ENCODE measurements around the gene GSAP. TPM values are rescaled to one million over a fixed set of nuclear protein-coding genes. Genes with fewer than 3 reads are reported as not detected.
"Not testable (repeated sequence)": the region's sequence is repeated elsewhere in the genome, so short reads cannot be mapped to it uniquely, and the experiment has no call there.

Gene GSAP
- polyA plus RNA-seq, 1 donor from 2014 or later, result 32.9 TPM

DNA sequence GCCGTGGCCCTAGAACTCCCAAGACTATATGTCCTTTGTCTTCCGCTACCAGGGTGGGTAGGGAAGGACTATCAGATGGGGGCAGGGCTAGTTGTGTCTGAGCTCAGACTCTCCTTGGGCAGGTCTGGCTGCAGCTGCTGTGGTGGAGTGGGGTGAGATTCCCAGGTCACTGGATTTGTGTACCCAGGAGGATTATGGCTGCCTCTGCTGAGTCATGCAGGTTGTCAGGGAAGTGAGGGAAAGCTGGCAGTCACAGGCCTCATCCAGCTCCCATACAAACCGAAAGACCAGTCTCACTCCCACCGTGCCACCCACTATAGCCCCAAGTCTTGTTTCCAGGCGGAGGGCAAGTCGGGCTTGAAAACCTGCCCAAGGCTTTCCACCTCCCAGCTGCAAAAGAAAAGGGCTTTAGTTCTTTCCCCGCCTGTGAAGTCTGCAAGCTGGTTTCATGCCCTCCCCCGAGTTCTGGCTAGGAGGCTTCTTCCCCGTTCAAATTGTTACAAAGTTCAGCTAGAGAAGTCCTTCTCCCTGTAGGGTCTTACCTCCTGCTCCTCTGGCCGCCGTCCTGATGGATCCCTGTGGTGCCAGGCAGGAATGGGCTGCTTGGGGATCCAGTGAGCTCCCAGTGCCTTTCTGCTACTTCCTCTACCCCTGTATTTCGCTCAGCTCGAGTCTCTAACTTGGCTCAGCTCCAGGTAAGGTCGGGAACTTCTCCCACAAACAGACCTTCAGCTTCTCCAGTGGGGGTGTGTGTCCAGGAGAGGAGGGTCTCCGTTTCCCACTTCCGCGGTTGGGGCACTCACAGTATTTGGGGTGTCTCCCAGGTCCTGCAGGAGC lies 109.7 kb downstream of the GSAP start:
- H3K4me1 Mint-ChIP-seq, result peaks cover 0 to 3% (median 0%) of the 10 kb centered on the region in 3 donors
- H3K4me3 Mint-ChIP-seq, result peak overlapping the region in 1 of 4 donors; percentile 28
- H3K36me3 Mint-ChIP-seq, result peaks cover 23% of the 10 kb centered on the region
- H3K9me3 Mint-ChIP-seq, result peaks cover 6 to 28% (median 23%) of the 10 kb centered on the region in 3 donors
- no peaks in the 10 kb centered on the region for H3K27me3 Mint-ChIP-seq
- peak overlapping the region in 2 of 3 donors; percentile 14 to 19 for H3K27ac Mint-ChIP-seq

DNA sequence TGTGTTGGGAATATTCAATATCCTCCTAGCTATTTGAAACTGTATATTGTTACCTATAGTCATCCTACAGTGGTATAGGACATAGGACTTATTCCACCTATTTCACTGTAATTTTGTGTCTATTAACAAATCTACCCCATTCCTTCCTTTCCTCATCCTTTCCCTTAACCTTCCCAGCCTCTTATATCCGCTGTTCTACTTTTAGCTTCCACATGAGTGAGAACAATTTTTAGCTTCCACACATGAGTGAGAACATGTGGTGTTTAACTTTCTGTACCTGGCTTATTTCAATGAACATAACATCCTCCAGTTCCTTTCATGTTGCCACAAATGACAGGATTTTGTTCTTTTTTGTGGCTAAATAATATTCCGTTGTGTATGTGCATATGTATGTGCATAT lies 120.6 kb downstream of the GSAP start:
- no peak overlapping the region for H3K4me3 Mint-ChIP-seq
- H3K36me3 Mint-ChIP-seq, result peaks cover 8% of the 10 kb centered on the region
- no peaks in the 10 kb centered on the region for H3K4me1 Mint-ChIP-seq
- no peak overlapping the region for H3K27ac Mint-ChIP-seq
- no peaks in the 10 kb centered on the region for H3K27me3 Mint-ChIP-seq
- peaks cover 13 to 22% (median 17%) of the 10 kb centered on the region in 3 donors for H3K9me3 Mint-ChIP-seq

DNA sequence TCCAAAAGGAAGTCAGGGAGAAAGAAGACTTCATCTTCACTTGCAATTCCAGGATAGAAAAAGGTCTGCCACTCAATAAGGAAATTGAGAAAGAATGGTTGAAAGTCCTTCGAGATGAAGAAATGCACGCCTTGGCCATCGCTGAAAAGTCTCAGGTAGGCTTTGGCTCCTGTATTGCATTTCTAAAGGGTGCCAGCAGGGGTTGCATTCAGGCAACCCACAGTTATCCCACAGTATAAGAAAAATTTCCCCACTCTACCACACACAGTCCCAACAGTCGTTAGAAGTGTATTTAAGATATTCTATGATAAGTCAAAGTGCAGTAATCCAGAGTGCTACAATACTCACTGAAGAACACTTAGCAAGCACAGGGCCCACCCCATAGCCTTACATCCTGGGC lies 123.1 kb downstream of the GSAP start:
- H3K4me1 Mint-ChIP-seq, result peaks cover 2 to 6% (median 3%) of the 10 kb centered on the region in 3 donors
- no peak overlapping the region for H3K27ac Mint-ChIP-seq
- peaks cover 8 to 12% (median 11%) of the 10 kb centered on the region in 3 donors for H3K9me3 Mint-ChIP-seq
- no peaks in the 10 kb centered on the region for H3K27me3 Mint-ChIP-seq
- no peak overlapping the region for H3K4me3 Mint-ChIP-seq
- peaks cover 11% of the 10 kb centered on the region for H3K36me3 Mint-ChIP-seq

DNA sequence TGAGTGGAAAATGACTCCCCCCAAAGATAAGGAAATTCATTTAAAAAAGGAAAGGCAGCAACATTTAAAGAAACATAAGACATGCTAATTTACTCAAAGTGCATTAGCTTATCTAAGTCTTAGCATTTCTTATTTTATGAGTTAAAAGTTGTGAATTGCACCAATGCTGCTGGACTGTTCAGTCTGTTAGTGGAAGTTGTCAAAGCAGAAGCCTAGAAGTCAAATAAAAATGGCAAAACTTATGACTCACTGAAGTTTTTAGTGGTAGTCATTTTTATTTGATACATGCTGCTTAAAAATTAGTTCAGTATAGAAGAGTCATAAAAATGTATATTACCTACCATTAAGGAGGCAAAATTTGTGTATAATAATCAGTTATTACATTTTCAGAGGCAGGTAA lies 125.7 kb downstream of the GSAP start:
- Mint-ChIP-seq H3K36me3 (peaks cover 19% of the 10 kb centered on the region), H3K27me3 (no peaks in the 10 kb centered on the region), H3K4me3 (no peak overlapping the region), H3K4me1 (peaks cover 2 to 6% (median 3%) of the 10 kb centered on the region in 3 donors), H3K9me3 (peaks cover 0 to 3% (median 2%) of the 10 kb centered on the region in 3 donors), H3K27ac (no peak overlapping the region)

DNA sequence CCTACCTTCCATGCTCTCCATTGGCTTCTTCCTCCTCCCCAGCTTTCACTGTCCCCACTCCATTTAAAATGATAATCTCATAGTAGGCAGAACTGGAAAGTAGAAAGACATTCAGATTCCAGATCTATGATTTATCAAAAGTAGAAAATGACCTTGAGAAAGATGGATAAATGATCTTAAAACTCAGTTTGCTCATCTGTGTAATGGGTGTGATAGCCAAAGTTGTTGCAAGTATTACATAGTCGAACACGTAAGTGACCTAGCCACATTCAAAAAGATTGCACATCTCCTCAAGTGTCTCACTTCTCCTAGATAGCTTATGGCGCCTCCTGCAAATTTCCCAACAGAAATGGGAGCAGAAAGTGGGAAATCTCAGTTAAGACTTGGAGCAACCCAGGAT lies 126.8 kb downstream of the GSAP start:
- Mint-ChIP-seq H3K27me3 (no peaks in the 10 kb centered on the region), H3K36me3 (peaks cover 21% of the 10 kb centered on the region), H3K9me3 (peaks cover 0 to 3% (median 2%) of the 10 kb centered on the region in 3 donors), H3K27ac (no peak overlapping the region), H3K4me3 (no peak overlapping the region), H3K4me1 (peaks cover 2 to 6% (median 3%) of the 10 kb centered on the region in 3 donors)

DNA sequence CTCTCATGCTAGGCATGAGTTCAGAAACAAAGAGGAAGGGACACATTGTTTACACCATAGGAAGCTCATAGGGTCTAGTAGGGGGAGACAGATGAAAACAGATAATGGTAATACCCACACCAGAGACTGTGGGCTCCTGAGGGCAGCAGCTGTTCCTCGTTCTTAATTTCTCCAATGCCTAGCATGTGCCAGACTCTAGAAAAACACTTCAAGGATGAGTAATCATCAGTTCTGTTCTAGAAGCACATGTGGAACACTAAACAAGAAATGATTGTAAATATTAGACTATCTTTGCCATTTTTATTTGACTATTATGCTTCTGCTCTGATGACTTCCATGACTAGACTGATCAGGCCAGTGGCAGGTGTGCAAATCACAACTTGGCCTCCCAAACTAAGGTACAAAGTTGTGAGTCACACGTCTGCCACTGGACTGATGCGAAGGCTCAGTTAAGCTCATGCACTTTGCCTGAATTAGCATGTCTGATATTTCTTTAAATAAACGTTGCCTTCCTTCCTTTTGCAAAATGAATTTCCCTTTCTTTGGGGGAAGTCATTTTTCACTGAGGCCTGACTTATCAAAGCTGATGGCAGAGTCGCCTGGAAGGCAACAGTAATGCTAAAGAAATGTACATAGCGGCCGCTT lies 127.4 kb downstream of the GSAP start:
- Mint-ChIP-seq H3K27ac (no peak overlapping the region), H3K9me3 (peaks cover 0 to 3% (median 2%) of the 10 kb centered on the region in 3 donors), H3K27me3 (no peaks in the 10 kb centered on the region), H3K4me3 (no peak overlapping the region), H3K4me1 (peaks cover 2 to 6% (median 3%) of the 10 kb centered on the region in 3 donors), H3K36me3 (peaks cover 23% of the 10 kb centered on the region)

DNA sequence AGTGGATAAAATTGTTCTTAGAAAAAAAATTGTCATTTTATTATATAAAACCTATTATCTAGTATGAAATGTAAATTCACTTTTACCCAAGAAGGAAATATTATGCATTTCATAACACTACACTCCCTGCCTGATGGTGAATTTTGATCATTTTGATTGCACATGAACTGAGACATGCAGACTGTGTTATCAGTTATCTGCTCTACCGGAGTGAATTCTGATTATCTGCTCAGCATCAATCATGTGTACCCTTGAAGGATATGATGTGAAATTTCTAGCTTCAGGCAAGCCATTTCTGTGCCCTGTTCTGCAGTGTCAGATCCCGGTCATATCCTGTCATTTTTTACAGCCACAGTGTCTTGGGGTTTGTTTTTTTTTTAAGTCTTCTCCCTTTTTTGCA lies 131.5 kb downstream of the GSAP start:
- Mint-ChIP-seq H3K4me1 (peaks cover 7 to 12% (median 8%) of the 10 kb centered on the region in 3 donors), H3K4me3 (no peak overlapping the region), H3K27ac (peak overlapping the region in 1 of 3 donors; percentile 7), H3K27me3 (no peaks in the 10 kb centered on the region), H3K9me3 (peaks cover 0 to 3% (median 2%) of the 10 kb centered on the region in 3 donors), H3K36me3 (peaks cover 26% of the 10 kb centered on the region)

DNA sequence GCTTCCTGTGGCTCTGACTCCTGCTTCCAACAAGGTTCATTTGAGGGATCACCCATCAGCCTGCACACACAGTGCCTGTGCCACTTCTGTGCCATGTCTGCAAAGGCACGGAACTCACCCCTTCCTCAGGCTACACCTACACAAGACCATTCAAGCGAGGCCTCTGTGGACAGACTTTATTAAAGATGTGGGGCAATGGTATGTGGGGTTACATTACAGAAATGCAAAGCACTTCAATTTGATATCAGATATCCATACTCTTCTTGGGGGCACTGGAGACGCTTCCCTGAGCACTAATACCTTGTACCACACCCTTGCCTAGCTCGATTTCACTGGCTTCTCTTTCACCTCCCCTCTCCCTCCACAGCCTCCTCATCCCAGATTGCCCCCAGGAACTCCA lies 132.1 kb downstream of the GSAP start:
- Mint-ChIP-seq H3K9me3 (peaks cover 0 to 3% (median 2%) of the 10 kb centered on the region in 3 donors), H3K4me3 (no peak overlapping the region), H3K36me3 (peaks cover 23% of the 10 kb centered on the region), H3K27ac (no peak overlapping the region), H3K27me3 (no peaks in the 10 kb centered on the region), H3K4me1 (peaks cover 5 to 8% (median 6%) of the 10 kb centered on the region in 3 donors)

DNA sequence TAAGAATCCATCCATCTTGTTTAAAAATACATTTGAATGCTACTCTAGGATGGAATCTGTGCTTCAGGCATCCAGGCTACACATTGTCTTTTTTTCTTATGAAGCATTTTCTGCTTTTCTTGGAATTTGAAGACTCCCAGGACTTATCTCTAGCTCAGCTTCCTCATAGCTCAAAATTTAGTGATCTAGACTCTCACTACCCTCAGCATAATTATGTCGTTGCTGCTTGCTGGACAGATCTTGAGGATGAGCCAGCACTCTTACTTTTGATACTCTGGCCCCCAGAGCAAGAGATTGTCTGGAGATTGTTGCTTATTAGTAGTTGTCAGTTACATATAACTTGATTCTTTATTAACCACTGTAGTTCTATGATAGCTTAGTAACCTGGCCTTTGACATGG lies 133.3 kb downstream of the GSAP start:
- H3K4me1 Mint-ChIP-seq, result peaks cover 5 to 8% (median 6%) of the 10 kb centered on the region in 3 donors
- no peaks in the 10 kb centered on the region for H3K27me3 Mint-ChIP-seq
- peaks cover 0 to 3% (median 2%) of the 10 kb centered on the region in 3 donors for H3K9me3 Mint-ChIP-seq
- no peak overlapping the region for H3K27ac Mint-ChIP-seq
- peaks cover 23% of the 10 kb centered on the region for H3K36me3 Mint-ChIP-seq
- H3K4me3 Mint-ChIP-seq, result no peak overlapping the region

DNA sequence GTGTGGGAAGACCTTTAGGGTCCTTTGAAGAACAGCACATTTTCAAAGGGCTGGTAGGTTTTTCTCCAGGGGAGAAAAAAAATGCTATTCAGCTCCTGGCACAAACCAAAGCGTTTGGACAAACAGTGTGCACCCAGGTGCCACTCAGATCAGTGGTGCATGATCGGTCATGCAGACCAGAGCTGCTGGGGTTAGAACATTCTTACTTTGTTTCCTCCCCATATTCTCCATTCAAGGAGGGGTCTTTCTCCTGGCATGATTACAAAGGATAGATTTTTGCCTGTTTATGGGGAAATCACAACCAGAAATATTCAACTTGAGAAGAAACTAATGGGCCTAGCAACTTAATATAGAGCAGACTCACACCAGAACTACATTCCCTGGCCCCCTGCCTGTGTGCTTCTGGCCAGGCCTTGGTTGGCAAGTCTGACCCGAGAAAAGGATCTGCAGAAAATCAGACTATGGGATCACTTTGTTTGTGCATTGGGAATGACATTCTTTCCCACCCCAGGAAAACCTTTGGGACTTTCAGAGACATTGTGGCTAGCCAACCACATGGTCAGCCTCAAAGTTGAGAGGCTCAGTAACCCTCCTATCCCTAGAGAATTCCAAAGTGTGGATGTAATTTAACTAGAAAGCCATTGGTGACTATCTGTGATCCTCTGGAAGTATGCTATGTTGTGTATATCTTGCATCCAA lies 134.2 kb downstream of the GSAP start:
- H3K9me3 Mint-ChIP-seq, result peaks cover 0 to 3% (median 0%) of the 10 kb centered on the region in 3 donors
- H3K27me3 Mint-ChIP-seq, result no peaks in the 10 kb centered on the region
- peaks cover 5 to 8% (median 6%) of the 10 kb centered on the region in 3 donors for H3K4me1 Mint-ChIP-seq
- H3K36me3 Mint-ChIP-seq, result peaks cover 22% of the 10 kb centered on the region
- H3K27ac Mint-ChIP-seq, result no peak overlapping the region
- peak overlapping the region in 1 of 4 donors; percentile 55 for H3K4me3 Mint-ChIP-seq

DNA sequence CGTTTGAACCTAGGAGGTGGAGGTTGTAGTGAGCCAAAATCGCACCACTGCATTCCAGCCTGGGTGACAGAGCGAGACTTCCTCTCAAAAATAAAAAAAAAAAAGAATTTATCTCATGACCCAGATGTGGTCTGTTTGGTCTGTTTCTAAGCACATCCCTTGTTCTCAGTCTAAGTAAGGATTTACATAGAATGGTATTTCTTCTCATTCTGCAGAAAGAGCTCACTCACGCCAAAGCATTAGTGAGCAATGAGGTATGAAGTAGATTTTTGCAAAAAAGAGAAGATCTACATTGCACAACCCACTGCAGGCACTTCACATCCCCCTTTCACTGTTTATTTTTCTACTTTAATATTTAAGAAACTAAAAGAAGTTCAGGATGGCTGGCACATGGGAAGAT lies 140.0 kb downstream of the GSAP start:
- no peaks in the 10 kb centered on the region for H3K9me3 Mint-ChIP-seq
- H3K27me3 Mint-ChIP-seq, result no peaks in the 10 kb centered on the region
- H3K4me3 Mint-ChIP-seq, result no peak overlapping the region
- H3K27ac Mint-ChIP-seq, result no peak overlapping the region
- peaks cover 4% of the 10 kb centered on the region for H3K36me3 Mint-ChIP-seq
- H3K4me1 Mint-ChIP-seq, result peaks cover 0 to 8% (median 6%) of the 10 kb centered on the region in 3 donors

DNA sequence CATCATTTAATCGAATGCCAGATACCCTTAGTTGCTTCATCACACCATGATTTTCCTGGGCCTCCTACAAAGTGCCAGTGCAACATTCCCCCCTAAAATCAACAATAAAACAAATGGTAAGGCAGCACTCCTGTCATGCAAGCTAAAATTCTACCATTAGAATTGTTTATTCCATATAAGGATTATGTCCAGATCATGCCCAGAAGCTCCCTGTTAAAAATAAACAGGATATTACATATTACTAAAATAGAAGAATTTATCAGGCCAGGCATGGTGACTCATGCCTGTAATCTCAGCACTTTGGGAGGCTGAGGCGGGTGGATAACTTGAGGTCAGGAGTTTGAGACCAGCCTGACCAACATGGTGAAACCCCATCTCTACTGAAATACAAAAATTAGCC lies 140.5 kb downstream of the GSAP start:
- not testable (repeated sequence) for H3K4me1 Mint-ChIP-seq, H3K36me3 Mint-ChIP-seq, H3K4me3 Mint-ChIP-seq, H3K27ac Mint-ChIP-seq, H3K9me3 Mint-ChIP-seq, H3K27me3 Mint-ChIP-seq

DNA sequence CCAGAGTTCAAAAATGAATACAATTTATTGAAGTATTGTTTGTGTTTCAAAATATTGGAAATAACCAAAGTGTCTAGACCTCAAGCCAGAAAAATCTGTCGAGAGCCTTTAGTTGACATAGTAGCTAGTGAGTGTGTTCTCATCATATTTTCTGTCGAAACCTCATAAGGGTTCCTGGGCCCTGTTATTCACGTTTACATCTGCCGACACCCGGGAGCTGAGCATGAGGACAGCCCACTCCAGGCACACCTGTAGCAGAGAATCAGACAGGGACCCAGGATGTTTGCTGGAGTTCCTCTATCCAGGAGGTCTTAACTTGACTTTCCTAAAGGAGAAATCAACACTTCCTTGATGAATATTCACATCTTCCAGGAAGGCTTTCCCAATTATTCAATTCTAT lies 144.4 kb downstream of the GSAP start:
- Mint-ChIP-seq H3K4me1 (peaks cover 20 to 30% (median 23%) of the 10 kb centered on the region in 3 donors), H3K27me3 (no peaks in the 10 kb centered on the region), H3K36me3 (peaks cover under 1% of the 10 kb centered on the region), H3K27ac (no peak overlapping the region), H3K9me3 (no peaks in the 10 kb centered on the region), H3K4me3 (no peak overlapping the region)

DNA sequence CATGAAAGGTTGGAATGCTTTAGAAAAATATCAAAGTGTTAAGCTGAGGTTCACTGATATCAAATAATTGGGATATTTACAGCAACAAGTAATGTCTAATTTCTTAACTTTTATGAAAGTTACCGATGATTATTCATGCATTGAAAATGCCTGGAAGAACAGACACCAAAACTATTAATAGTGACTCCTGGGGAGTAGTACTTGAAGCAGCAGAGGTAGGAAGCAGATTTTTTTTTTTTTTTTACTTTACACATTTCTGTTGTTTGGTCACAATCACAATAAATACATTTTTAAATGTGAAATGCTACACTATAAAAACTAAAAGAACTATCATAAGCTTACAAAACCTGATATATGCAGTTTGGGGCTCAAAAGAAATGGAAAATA lies 146.1 kb downstream of the GSAP start:
- Mint-ChIP-seq H3K4me1 (peaks cover 23 to 35% (median 27%) of the 10 kb centered on the region in 3 donors), H3K9me3 (no peaks in the 10 kb centered on the region), H3K27ac (peak overlapping the region; percentile 5 to 78 (median 58)), H3K36me3 (no peaks in the 10 kb centered on the region), H3K4me3 (peak overlapping the region in 2 of 4 donors; percentile 66 to 89), H3K27me3 (no peaks in the 10 kb centered on the region)

All from IgD-negative memory B cell (primary cell).